GM19238 (cell line): ENCODE results near the gene RRP1.
A peak's percentile ranks its signal among the peaks of the same experiment; 100 is the strongest.

ENCODE experiments used
- DNase-seq: peaks from one replicate; pipeline ENCODE4 v3.0.0; 2011; ENCODE audit warnings: low spot score; ENCODE audit not compliant: insufficient read length

RRP1 gene

DNA sequence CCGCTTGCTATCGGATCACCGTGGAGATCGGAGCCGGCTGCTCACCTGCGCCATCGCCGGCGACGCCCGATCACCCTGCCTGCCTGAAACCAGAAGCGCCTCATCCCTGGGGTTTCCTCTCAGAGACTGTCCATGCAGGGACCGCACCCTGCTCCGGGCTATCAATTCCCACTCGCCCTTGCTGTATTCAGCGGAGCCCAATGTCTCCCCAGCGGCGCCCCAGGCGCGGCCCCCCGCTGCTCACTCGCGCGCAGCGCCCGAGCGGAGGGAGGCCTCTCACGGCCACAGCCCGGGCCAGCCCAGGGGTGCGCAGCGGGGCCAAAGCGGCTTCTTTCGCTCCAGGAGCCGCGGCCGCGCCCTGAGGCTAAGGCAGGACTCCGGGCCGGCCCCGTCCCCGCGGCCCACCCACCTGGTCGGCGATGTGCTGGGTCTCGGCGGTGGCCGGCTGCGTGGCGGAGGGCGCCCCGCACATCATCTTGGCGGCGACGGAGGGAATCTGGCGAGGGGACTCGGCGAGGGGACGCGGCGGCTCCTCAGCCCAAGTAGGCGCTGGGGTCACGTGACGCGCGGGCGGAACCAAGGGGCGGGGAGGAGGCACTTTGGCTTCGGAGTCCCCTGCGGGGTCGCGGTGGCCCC is 13.5 kb upstream of the RRP1 start, which contains the start of gene CSTB:
CSTB (minus strand) TSS at position 514 of the 636 bp plus-strand sequence; CDS start at position 475, 39 bp downstream.
- DNase-seq: peak; percentile 93

DNA sequence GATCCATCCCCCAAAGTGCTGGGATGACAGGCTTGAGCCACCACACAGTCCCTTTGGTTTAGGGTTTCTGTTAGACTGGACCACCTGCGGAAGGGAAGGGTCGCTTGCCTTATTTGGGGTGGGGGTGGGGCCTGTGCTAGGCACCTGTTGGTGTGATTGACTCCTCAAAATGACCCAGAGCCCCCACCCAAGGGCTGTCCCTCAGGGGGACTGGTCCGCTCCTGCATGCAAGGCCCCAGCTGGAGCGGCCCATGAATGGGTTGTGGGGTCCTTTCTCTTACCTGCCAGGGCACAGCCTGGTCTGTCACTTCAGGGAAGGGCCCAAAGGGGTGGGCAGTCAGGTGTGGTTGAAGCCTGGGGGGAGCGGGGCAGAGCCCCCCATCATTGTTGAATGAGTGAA is 11.4 kb upstream of the RRP1 start:
- no peak for DNase-seq

DNA sequence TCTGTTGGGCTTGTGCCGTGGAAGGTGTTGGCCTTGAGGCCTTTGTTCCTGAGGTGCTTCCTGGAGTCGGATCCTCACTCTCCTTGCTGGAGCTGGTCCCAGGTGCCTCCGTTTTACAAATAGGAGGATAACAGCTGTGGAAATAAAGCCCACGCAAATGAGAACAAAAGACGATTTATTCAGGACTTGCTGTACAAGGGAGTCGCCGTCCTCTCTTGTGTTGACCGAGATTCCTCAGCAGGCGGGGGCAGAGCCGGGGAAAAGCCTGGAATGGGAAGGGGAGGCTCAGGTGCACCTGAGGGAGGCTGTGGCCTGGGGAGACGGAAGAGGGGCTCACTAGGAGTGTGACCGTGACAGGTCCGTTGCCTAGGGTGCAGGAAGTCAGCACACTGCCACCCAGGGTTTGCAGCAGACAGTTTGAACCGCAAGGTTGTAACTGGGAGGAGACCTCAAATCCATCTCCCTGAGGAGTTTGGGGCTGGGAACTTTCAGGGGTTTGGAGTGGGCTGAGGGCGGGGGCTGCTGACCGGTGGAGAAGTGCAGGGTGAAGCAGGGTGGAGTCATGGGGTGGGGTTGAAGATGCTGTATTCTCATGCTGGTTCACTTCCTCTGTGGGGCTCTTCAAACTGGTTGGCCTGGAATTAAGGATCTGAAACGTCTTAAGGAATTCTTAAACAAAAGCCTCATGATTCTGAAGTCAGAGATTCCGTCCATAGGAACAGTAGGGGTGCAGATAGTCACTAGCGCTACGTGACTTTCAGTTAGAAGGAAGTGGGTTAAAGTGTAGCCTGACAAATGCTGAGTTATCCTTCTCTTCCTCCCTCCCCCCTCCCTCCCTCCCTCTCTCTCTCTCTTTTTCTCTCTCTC is 10.7 kb upstream of the RRP1 start:
- DNase-seq: no peak

DNA sequence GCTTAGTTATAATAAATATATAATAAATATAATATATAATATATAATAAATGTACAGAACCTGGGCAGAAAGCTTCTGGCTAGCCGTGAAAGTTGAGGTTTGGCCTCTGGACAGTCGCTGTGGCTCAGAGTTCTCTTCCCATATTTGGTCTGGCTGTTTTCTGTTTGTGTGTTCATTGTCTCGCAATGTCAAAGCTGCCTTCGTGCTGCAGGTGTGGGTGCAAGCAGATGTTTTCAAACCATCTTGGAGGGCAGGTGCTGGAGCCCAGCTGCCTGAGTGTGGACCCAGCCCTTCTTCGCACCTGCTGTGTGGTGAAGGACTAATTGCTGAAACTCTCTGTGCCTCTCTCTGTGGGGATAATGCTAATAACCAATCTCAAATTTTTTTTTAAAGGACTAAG is 9.7 kb upstream of the RRP1 start:
- no peak for DNase-seq

DNA sequence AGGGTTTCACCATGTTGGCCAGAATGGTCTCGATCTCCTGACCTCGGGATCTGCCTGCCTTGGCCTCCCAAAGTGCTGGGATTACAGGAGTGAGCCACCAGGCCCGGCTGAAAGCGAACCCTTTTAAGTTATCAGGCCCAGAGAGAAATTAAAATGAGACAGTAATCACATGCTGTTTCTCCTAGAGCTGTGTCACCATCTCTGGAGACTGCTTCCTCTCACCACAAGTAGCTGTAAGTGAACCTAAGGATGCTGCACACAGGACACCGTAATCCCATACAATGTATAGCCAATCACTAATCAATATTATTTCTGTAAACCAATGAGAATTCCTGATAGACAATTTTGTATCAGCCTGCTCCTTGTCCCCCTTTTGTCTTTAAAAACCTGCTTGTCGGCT is 7.5 kb upstream of the RRP1 start:
- no peak for DNase-seq

DNA sequence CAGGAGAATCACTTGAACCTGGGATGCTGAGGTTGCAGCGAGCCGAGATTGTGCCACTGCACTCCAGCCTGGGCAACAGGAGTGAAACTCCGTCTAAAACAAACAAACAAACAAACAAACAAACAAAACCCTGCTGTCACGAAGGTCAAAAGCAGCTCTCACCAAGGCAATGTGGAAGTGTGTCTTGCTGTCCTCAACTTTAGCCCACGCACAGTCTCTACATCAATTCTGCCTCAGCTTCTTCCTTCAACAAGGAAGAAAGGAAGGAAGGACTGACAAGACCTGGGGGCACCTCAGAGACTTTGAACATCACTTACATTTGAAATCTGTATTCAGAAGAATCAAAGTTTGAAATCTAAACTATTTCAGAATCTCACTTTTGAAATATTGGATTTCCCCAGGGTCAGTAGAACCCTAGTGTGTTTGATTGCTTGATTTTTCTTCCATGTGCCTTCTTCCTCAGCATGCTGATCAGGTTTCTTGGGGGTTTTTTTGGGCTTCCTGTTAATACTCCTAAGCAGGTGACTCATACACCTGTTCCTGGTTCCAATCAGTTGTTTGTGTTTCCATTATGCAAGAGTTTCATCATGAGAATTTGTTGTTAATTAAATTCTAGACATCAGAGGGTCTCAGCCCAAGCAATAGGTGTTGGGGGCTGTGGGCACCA is 6.8 kb upstream of the RRP1 start:
- DNase-seq: no peak

DNA sequence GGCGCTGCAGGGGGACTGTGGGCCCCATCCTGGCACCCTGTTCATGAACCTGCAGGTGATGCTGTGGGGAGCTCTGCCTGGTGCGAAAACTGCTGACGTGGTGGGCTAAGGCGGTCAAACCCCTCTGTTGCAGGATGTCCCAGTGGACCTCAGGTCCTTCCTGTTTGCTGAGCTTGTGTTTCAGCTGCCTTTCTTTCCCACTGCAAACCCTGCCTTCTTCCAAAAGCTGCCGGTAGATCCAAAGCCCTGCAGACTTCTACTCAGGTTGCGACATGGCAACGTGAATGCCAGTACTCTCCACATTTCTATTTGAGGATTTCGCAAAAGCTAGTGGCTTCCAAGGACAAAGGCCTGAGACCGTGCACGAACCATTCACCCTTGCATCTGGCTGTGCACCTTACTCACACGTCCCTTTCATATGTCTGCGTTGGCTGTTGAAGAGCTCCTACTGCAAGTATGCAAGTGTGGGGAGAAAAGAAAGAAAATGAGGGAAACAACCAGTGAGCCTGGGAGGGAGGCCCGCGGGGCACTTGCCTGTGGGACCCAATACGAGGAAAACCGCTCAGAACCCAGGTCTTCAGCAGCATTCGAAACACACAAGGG is 6.2 kb upstream of the RRP1 start:
- no peak for DNase-seq

DNA sequence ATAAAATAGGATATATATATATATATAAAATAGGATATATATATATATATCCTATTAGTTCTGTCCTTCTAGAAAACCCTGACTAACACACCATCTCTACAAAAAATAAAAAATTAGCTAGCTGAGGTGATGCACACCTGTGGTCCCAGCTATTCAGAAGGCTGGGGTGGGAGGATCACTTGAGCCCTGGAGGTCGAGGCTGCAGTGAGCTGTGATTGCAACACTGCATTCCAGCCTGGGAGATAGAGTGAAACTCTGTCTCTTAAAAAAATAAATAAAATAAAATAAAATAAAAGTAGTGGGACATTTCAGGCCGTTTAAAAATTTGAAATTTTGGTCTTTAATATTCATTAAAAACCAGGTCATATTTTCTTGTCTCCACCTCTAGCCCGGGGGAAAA is 4.2 kb upstream of the RRP1 start:
- DNase-seq: no peak

DNA sequence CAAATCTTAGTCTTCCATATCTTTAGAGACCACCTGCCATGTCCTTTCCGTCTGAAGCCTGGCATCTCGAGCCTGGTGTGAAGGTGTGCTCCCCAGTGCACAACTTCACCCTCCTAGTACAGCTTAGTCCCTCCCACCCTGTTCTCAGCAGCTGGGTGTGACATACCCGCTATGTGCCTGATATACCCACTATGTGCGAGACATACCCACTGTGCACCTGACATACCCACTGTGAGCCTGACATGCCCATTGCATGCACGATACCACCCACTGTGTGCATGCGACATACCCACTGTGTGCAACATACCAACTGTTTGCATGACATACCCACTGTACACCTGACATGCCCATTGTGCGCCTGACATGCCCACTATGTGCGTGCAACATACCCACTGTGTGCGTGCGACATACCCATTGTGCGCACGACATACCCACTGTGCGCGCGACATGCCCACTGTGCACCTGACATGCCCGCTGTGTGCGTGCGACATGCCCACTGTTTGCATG is 3.0 kb upstream of the RRP1 start:
- no peak for DNase-seq

DNA sequence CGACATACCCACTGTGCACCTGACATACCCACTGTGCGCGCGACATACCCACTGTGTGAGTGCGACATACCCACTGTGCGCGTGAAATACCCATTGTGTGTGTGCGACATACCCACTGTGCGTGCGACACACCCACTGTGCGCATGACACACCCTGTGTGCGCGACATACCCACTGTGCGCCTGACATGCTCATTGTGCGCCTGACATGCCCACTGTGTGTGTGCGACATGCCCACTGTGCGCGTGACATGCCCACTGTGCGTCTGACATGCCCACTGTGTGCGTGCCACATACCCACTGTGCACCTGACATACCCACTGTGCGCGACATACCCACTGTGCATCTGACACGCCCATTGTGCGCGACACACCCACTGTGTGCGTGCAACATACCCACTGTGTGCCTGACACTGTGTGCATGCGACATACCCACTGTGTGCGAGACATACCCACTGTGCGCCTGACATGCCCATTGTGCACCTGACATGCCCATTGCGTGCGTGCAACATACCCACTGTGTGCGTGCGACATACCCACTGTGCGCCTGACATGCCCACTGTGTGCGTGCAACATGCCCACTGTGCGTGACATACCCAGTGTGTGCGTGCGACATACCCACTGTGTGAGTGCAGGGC is 2.5 kb upstream of the RRP1 start:
- no peak for DNase-seq

DNA sequence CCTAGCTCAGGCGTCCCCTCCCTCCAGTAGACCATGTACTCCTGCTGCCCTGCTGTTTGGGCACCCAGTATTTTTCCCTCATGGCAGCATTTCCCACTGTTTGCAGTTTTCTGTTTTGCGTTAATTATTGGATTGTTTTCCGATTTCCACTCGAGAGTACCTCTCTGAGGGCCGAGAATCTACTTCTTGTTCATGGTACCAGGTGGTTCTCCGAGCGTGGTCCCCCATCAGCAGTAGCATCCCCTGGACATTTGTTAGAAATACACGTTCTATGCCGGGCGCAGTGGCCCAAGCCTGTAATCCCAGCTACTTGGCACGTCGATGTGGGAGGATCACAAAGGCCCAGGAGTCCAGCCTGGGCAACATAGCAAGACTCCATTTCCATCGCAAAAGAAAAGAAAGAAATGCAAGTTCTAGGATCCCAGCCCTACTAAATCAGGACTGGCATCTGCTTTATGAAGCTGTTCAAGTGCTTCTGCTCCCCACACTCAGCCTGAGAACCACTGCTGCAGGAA is 690 bp downstream of the RRP1 start:
- DNase-seq: no peak

DNA sequence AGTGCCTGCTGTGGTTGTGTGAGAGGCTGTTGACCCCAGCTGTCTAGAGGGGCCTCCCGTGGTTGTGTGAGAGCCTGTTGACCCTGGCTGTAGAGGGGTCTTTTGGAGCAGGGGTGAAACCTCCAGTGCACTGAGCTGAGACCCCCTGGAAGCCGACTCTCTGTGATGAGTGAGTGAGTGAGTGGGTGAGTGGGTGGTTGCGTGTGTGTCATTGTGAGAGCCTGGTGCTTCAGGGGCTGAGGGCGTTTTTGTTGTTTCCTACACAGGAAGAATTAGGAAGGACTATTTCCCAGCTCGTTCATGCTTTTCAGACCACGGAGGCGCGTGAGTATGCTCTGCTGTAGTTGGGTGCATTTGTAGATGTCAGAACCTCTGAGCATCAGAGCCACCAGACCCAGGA is 3.0 kb downstream of the RRP1 start:
- DNase-seq: no peak

DNA sequence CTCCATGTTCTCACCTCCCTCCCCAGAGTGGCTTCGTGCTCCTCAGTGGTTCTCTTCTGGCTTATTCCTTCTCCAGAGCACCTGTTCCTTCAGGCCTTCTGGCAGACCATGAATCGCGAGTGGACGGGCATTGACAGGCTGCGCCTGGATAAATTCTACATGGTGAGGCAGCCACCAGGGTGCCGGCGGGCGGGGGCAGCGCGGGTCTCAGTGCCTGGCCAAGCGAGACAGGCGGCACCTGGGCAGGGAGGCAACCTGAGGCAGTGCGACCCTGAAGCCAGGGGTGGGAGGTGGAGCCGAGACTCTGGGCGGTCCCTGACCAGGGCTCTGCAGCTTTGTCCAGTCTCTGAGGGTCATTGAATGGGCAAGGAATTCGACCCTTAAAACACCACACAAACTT is 3.9 kb downstream of the RRP1 start:
- no peak for DNase-seq

DNA sequence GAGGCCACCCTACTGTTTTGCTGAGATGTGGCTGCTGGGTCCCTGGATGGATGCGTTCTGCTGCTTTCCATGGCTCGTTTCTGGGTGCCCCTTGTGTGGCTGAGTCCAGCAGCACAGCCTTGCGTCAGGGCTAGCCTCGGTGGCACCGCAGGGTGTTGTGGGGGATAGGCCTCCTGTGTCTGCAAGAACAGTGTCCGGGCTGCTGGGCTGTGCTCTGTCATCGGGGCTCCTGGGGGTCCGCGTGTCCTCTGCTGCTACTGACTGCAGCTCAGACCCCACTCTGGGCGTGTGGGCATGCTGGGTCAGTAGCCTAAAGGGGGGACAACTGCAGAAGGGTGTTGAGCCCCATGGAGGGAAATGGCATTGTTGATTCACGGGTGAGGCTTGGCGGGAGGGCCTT is 4.9 kb downstream of the RRP1 start:
- DNase-seq: no peak

DNA sequence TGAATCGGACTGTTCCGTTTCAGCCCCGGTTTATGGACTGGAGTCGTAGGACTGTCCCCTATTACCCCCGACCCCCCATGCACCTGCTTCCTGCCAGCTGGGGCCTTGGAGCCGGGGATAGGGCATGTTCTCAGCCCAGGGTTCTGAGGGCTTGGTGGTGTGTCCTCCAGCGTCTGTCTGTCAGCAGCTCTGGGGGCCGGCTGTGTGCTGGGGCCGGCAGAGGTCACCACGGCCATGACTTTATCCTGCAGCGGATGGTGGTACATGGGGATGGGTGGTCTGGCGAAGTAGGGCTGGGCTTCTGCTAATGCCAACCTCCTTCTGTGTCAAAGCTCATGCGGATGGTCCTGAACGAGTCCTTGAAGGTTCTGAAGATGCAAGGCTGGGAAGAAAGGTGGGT is 5.5 kb downstream of the RRP1 start:
- DNase-seq: no peak

DNA sequence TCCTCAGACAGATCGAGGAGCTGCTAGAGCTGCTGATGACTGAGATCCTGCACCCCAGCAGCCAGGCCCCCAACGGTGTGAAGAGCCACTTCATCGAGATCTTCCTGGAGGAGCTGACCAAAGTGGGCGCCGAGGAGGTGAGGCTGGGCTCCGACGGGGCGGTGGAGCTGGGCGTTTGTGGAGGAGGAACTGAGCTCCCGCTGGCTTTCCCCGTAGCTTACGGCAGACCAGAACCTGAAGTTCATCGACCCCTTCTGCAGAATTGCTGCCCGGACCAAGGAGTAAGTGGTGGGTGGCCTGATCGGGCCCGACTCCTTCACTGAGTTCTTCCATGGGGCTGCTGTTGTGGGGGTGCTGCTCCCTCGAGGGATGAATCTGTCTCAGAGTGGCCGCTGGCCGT is 8.0 kb downstream of the RRP1 start:
- DNase-seq: no peak

DNA sequence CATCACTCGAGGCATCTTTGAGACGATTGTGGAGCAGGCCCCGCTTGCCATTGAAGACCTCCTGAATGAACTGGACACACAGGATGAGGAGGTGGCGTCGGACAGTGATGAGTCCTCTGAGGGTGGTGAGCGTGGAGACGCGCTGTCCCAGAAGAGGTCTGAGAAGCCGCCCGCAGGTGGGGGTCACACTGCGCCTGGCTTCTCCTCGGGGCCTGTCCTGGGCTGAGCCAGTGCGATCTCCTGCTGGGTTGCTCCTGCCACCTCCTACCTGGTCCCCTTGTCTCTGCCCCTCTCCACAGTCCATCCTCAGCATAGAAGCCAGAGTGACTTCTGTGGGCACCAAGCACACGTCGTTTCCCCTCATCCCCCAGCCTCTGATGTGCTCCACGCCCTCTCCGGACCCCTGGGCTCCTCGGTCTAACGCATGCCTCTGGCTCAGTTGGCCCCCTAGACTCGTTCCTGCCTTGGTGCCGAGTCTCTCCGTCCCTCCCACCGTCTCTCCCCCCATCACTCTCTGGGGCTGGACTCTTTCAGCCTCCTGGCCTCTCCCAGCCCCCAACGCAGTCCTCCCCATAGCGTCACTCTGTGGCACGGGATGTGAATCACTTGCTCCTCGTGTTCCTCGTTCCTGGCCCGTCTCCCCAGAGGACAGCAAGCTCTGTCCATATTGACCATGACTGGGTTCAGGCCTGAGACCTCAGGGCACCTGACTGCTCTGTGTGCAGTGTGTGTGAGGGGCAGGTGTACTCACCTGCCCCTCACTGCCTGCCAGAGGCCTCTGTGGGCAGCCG is 8.7 kb downstream of the RRP1 start:
- DNase-seq: no peak

DNA sequence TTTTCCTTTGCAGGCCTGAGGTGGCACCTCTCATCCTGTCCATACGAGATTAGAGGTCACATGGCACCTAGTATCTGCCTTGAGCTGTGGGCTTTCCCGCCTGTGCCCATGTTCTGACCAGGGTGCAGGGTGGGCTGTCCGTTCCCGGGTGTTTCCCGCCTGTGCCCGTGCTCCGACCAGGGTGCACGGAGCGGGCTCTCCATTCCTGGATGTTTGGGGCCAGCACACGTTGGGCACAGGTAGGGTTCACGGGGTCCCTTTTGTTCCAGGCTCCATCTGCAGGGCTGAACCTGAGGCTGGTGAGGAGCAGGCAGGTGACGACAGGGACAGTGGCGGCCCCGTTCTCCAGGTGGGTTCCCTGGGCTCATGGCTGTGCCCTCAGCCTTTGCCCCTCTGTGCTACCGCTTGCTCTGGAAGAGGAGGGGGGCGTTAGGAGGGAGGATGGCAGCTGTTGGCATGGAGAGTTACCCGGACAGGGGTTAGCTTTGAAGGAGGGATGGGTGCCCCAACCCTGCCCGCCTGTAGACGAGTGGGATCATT is 10.0 kb downstream of the RRP1 start:
- no peak for DNase-seq

DNA sequence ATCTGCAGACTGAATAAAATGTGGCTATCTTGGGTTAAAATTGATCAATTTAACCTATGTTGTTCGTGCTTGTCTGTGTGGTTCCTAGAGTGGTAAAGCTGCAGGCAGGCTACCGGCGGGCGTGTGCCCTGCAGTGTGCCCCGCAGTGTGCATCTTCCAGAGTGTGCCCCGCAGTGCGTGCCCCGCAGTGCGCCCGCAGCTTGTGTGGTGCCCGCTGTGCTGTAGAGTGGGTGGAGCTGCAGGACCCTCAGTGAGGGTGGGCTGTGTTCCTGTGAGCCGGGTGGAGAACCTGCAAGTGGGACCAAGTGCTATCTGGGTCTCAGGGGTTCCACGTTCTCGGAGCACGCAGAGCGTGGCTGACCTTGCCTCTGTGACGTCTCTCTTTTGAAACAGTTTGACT is 10.7 kb downstream of the RRP1 start:
- no peak for DNase-seq

DNA sequence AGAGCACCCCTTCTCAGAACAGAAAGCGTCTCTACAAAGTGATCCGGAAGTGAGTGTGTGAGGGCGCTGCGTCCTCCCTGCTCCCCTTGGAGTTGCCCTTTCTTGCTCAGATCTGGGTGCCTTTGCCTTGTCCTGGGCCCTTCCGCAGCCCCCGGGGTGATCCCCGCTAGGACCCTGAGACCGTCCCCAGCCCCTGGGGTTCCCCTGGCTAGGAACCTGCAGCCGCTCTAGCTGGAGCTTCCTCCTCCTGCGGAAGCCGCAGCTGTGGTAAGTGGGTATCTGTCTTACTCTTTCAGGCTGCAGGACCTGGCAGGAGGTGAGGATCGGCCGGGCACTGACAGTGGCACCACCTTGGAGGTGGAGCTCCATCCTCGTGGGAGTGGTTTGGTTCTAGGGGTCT is 11.2 kb downstream of the RRP1 start:
- DNase-seq: no peak
